Hepatocyte (in vitro differentiated cells): ENCODE results near the gene DLG2.

Experiments used
- CTCF ChIP-seq: fragments of 200-600 bp; sonication (generic); IDR thresholded peaks from 2 replicates; pipeline ENCODE4 v1.5.1; 2016; ENCODE audit warnings: antibody characterized with exemption, mild to moderate bottlenecking; ENCODE audit not compliant: poor library complexity
- EZH2phosphoT487 ChIP-seq: fragments of 200-600 bp; sonication (generic); IDR thresholded peaks from one replicate; pipeline ENCODE4 v1.6.1; 2018; ENCODE audit warnings: antibody characterized with exemption, mild to moderate bottlenecking, low read depth, moderate library complexity; ENCODE audit not compliant: unreplicated experiment, severe bottlenecking

- TF ChIP-seq CTCF, result no peak
- no peak for TF ChIP-seq EZH2phosphoT487
Measured at GRCh38 chr11:84894666-84895065, 732.5 kb downstream of the DLG2 start.
